Measurements from ENCODE around the gene SMIM11.
"Not testable (repeated sequence)": the region's sequence is repeated elsewhere in the genome, so short reads cannot be mapped to it uniquely, and the experiment has no call there.

Gene SMIM11

DNA sequence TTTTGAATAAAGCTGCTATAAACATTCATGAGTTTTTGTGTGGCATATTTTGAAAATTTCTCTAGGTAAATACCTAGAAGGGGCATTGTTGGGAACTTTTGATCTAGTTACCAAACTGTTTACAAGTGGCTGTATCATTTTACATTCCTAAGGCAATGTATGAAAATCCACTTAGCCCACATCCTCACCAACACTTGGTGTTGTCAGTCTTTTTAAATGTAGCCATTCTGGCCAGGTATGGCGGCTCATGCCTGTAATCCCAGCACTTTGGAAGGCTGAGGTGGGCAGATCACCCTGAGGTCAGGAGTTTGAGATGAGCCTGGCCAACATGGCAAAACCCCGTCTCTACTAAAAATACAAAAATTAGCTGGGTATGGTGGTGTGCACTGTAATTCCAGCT is 17.4 kb upstream of the SMIM11 start:
- DNase-seq: no peak

DNA sequence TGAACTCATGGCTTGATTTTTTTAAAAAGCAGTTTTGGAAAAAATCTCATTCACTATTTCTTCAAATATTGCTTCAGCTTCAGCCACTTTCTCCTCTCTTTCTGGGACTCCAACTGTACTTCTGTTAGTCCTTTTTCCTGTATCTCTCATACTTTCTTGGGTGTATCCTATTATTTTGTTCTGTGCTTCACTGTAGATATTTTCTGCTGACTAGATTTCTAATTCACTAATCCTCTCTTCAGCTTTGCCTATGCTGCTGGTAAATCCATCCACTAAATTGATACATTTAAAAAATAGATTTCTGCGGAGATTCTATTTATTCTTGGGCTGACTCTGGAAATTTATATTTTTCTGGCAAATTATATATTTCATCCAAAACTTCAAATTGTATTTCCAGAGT is 16.4 kb upstream of the SMIM11 start:
- DNase-seq: no peak

- DNase-seq: peak; percentile 35
Observed at GRCh38 chr21:34360488-34361241, 14.6 kb upstream of the SMIM11 start.

DNA sequence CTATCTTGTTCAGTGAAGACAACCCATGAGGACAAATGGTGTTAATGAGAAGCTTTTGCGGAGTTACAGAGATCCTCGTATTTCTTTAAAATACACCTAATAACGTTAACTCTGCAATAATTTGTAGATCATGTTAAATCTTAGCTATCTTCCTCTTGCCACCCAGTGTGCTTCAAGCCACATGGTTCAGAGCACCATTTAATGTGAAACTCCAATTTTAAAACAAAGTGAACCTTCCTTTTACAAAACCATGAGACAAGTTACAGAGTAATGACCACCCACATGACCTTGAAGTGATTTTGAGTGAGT is 13.2 kb upstream of the SMIM11 start:
- no peak for DNase-seq

GRCh38 chr21:34362670-34363069 is 12.6 kb upstream of the SMIM11 start:
- peak; percentile 37 for DNase-seq

GRCh38 chr21:34363733-34364132 is 11.6 kb upstream of the SMIM11 start, which contains the start of gene KCNE2:
Gene KCNE2 (plus strand): TSS chr21:34364006. CDS start chr21:34370479, 6,473 bp downstream.
- DNase-seq: peak; percentile 26

GRCh38 chr21:34364921-34365320 is 10.4 kb upstream of the SMIM11 start:
- peak; percentile 33 for DNase-seq

DNA sequence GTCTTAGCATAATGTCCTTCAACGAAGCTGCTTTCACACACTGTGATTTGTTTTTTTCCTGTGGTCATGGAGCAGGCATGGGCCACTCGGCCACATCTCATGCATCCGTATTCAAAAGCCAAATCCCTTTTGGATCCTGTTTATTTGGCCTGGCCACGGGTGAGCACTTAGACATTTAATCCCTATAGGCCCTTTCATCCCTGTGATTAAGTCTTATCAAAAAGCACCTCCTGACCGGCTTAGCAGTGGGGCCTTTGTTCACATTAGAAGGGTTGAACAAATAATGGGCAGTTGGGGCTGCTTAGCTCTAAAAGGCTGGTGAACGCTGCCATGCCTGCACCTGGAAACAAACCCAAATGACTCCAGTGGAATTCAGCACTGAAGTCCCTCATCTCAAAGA is 9.5 kb upstream of the SMIM11 start:
- peak; percentile 19 for DNase-seq

DNA sequence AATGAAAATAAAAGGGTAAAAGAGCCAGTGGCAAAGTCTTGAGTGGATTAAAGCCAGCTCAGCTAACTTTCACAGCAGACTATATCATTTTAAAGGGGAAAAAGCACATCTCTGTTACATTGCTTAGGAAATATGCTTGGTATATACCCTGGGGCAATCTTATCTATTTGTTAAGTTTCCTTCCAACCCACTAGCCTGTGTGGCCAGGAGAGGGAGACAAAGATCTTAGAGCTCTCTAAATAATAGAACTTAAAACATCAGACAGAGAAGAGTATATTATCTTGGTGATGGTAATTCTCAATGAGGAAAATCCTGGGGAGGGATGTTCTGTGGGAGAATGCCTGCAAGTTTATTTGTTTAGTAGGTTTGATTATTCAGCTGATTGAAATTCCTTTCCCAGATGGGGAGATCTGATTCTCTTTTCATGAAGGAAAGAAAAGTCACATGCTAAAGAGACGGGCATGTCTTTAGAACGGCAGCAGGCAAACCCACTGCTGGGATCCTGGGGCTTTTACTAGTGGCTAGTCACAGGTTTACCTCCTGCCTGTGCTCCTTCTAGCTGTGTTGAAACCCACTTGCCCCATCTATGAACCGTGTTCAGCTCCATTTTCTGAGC is 7.9 kb upstream of the SMIM11 start:
- DNase-seq: peak; percentile 56

DNA sequence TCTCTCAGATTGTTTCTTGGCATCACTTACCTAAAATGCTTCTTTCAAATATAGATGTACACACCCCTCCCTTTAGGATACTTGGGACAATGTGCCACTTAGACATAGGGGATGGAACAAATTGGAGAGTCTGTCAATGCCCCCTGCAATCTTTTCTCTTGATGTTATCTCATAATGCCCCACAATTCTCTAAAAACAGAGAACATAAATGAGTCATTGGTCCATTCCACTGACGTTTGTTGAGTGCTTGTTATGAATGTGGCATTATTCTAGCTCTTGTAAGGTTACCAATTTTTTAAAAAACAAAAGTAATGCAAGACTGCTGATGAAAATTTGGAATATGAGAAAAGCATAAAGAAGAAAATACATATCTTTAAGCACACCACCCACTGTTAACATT is 5.6 kb upstream of the SMIM11 start:
- no peak for DNase-seq

DNA sequence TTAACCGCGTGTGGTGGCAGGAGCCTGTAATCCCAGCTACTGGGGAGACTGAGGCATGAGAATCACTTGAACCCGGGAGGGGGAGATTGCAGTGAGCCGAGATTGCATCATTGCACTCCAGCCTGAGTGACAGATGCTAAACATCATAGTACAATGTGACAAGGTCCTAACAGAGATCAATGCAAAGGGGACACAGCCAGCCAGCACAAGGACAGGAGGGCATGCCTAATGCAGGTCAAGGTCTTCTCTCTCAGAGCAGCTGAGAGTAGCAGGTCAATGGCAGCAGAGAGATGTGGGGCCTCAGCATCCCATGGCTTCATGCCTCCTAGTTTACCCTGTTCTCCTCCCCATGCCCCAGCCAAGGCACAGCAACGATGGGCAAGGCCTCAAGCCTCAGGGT is 3.0 kb upstream of the SMIM11 start:
- DNase-seq: peak; percentile 35

DNA sequence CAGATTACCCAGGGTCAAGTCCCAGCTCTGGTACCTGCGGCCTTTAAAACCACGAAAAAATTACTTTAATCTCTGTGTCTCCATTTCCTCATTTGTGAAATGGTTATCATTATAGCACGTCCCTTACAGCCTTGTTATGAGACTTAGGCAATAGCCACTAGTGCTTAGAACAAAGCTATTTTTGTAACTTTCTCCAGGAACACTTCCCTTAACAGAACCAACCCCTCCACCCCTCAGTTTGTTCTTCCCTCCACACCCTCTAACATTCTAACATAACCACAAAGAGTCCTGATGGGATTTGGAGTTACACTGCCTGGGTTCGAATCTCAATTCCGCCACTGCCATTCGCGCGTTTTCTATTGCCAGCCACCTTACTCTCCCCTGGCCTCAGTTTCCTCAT is 845 bp upstream of the SMIM11 start:
- DNase-seq: not testable (repeated sequence)

GRCh38 chr21:34375619-34375972 is 289 bp downstream of the SMIM11 start:
- DNase-seq: not testable (repeated sequence)

GRCh38 chr21:34383138-34383537 is 7.8 kb downstream of the SMIM11 start:
- not testable (repeated sequence) for DNase-seq

DNA sequence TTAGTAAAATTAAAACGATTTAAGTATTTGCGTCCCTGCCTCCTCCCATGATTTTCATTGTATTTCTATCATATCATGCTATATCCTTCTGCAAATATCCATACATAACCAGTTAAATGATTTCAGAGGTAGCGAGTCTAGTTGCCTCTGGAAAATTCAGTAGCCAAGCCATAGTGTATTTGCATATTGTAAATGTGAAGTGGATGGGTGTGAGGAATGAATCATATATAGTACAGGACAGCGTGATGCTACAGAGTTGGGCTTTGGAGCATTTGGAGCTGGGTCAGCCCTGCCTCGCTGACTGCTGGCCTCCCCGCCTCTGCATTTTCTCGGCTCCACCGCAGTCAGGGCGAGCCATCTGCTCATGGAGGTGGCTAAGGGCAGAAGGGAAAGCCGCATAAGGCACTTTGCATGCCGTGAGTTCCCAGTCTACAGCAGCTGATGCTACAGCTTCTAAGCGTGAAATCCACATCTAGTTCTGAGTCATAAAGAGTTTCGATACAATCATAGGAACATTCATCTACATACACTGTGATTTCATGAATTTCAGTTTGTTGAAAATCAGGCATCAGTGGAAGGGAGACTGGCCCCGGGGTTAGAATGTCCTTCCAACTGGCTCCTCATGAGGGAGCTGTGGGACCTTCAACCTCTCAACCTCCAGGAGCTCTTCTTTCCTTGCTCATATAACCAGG is 8.6 kb downstream of the SMIM11 start:
- DNase-seq: not testable (repeated sequence)

GRCh38 chr21:34400522-34400921 is 25.2 kb downstream of the SMIM11 start:
- DNase-seq: not testable (repeated sequence)

DNA sequence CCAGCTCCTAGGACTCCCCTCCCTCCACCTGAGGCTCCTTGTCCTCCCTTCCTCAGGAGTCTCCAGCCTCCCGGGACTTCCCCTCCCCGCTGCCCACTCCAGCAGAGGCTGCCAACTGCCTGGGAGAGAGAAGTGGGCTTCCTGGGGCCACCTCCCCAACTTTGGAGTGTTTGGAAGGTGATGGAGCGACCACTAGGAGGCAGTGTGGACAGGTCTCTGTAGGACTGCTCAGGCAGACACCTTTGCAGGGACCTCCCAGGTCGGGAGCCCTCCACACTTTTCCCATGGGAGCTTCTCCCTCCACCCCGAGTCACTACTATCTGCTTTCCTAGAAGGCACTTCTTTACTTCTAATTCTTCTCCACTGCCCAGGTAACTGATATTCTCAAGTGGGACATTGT is 29.4 kb downstream of the SMIM11 start:
- DNase-seq: not testable (repeated sequence)

DNA sequence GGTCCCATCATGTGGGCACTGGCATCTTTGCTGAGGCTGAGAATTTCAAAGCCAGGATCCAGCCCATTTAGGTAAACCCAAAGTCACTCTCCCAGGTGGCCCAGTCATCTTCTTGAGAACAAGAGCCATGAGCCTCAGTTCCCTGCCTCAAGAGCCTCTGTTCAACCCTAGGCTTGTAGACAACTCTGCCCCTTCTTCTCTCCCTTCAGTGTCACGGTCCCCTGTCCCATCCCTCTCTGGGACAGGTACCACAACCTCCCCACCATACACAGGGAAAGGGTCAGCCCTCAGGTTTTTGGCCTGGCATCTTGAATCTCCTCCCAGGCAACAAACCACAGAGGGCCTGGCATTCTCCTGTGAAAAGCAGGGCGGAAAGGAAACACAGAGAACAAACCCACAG is 30.4 kb downstream of the SMIM11 start:
- not testable (repeated sequence) for DNase-seq

DNA sequence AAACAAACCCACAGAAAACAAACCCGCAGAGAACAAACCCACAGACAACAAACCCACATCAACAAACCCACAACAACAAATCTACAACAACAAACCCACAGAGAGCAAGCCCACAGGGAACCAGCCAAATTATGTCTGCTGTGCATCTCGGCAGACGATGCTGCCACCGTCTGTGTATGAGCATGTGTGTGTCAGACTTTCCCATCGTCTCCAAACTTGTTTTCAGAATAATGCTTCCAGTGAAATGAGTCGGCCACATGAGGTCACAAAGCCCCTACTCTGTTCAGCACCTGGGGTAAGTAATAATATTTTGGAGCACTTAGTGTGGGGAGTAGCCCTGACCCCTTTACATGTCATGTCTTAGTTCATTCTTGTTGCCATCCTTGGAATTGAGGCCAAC is 30.8 kb downstream of the SMIM11 start:
- not testable (repeated sequence) for DNase-seq

GRCh38 chr21:34406676-34407075 is 31.4 kb downstream of the SMIM11 start:
- not testable (repeated sequence) for DNase-seq

- not testable (repeated sequence) for DNase-seq
Observed at GRCh38 chr21:34407294-34407693, 32.0 kb downstream of the SMIM11 start.

DNA sequence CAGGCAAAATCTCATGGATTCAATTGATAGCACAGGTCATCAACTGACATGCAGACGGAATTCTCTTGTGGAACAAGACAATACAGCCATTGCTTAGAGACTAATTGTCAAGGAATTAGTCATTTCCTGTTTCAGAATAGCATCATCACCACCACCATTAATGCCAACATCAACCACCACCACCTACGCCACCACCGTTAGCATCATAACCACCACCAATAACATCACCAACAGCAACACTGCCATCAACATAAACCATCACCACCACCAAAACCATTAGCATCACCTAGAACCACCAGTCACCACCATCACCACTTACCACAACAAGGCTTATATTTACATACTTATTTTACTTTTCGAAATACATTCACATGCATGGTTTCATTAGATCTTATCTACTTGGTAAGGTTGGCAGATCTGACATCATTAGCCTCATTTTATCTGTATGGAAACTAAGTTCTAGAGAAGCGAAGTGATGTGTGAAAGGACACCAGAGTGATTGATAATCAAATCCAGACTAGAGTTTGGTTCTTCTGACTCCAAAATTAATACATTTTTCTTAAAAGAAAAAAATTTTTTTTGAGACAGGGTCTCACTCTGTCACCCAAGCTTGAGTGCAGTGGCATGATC is 42.3 kb downstream of the SMIM11 start:
- DNase-seq: not testable (repeated sequence)

DNA sequence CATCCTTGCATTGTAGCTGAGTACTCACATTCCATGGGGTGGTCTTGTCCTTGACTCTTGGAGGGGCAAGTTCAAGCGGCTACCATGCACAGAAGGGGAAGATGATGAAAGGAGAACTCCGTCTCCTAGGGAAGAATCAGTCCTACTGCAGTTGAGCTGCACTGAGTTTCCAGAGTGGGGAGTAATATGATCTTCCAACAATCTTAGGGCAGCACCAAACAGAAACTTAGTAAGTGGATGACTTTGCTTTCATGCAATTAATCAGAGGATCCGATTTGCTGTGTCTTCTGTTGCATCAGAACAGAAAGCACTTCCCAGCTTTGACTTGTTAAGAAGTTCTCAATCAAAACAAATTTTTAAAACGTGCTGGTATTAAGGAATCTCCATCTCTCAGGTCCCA is 48.5 kb downstream of the SMIM11 start, which contains the start of gene SMIM34:
SMIM34 (minus strand) TSS at position 147 of the 400 bp plus-strand sequence; CDS start at position 35, 112 bp downstream.
- DNase-seq: not testable (repeated sequence)

Data from activated CD8-positive, alpha-beta memory T cell treated with anti-CD3 and anti-CD28 coated beads for 24 hours (primary cell).